GM23338 (cell line): ENCODE data around the gene NFATC1. TPM values are rescaled to one million over a fixed set of nuclear protein-coding genes. Genes with fewer than 3 reads are reported as not detected.

Experiments
- ATAC-seq: fragments of 200-7000 bp; cut with Tn5 transposase; 3 replicates; pipeline ENCODE4 v1.9.1; 2020
- DNase-seq: peaks from one replicate; pipeline ENCODE4 v3.0.0-alpha.2; 2015; ENCODE audit warnings: low spot score
- H2AFZ ChIP-seq: fragments of 200-600 bp; sonication (generic); 2 replicates; pipeline ENCODE4 v1.8.0; 2016; ENCODE audit warnings: antibody characterized with exemption, mild to moderate bottlenecking, moderate library complexity
- H3F3A ChIP-seq: fragments of 200-600 bp; sonication (generic); replicated peaks from 2 replicates; pipeline ENCODE4 v1.8.0; 2017; ENCODE audit warnings: antibody characterized with exemption, mixed run types, low read depth
- H3K27ac ChIP-seq: fragments of 200-600 bp; sonication (generic); 2 replicates; pipeline ENCODE4 v1.6.1; 2016; ENCODE audit warnings: low read depth
- H3K27me3 ChIP-seq: fragments of 200-600 bp; sonication (generic); 2 replicates; pipeline ENCODE4 v1.8.0; 2016; ENCODE audit warnings: mild to moderate bottlenecking, mixed run types, moderate library complexity; ENCODE audit not compliant: insufficient read depth
- H3K36me3 ChIP-seq: fragments of 200-600 bp; sonication (generic); 2 replicates; pipeline ENCODE4 v1.8.0; 2016; ENCODE audit warnings: mild to moderate bottlenecking; ENCODE audit not compliant: insufficient read depth
- H3K4me1 ChIP-seq: fragments of 200-600 bp; sonication (generic); 2 replicates; pipeline ENCODE4 v1.8.0; 2016; ENCODE audit warnings: mild to moderate bottlenecking, moderate library complexity; ENCODE audit not compliant: insufficient read depth
- H3K4me2 ChIP-seq: fragments of 200-600 bp; sonication (generic); 2 replicates; pipeline ENCODE4 v1.7.1; 2017; ENCODE audit warnings: mixed run types
- H3K4me3 ChIP-seq: fragments of 200-600 bp; sonication (generic); 2 replicates; pipeline ENCODE4 v1.6.1; 2016; ENCODE audit warnings: mixed run types
- H3K79me2 ChIP-seq: fragments of 200-600 bp; sonication (generic); replicated peaks from 2 replicates; pipeline ENCODE4 v1.8.0; 2017; ENCODE audit warnings: mild to moderate bottlenecking; ENCODE audit not compliant: insufficient read depth
- H3K9me2 ChIP-seq: fragments of 200-600 bp; sonication (generic); 2 replicates; pipeline ENCODE4 v1.8.0; 2017; ENCODE audit not compliant: insufficient read depth
- H4K20me1 ChIP-seq: fragments of 200-600 bp; sonication (generic); replicated peaks from 2 replicates; pipeline ENCODE4 v1.8.0; 2017; ENCODE audit warnings: mild to moderate bottlenecking; ENCODE audit not compliant: insufficient read depth
- H3K27ac Mint-ChIP-seq: 2 replicates; pipeline ENCODE4 v1.8.0; 2020; ENCODE audit warnings: inconsistent platforms, mild to moderate bottlenecking, moderate library complexity, mixed read lengths
- H3K27me3 Mint-ChIP-seq: 3 replicates; pipeline ENCODE4 v1.8.0; 2022; ENCODE audit warnings: low read depth, mild to moderate bottlenecking, moderate library complexity, mixed read lengths, inconsistent platforms; ENCODE audit not compliant: insufficient read depth, poor library complexity
- H3K36me3 Mint-ChIP-seq: 3 replicates; pipeline ENCODE4 v1.8.0; 2021; ENCODE audit warnings: low read depth, mild to moderate bottlenecking, inconsistent platforms, moderate library complexity, mixed read lengths
- H3K4me1 Mint-ChIP-seq: 3 replicates; pipeline ENCODE4 v1.8.0; 2020; ENCODE audit warnings: mild to moderate bottlenecking, inconsistent platforms, mixed read lengths
- H3K4me3 Mint-ChIP-seq: 3 replicates; pipeline ENCODE4 v1.8.0; 2021; ENCODE audit warnings: moderate library complexity, mild to moderate bottlenecking, inconsistent platforms, mixed read lengths
- H3K9me3 Mint-ChIP-seq: 3 replicates; pipeline ENCODE4 v1.8.0; 2020; ENCODE audit warnings: moderate library complexity, mild to moderate bottlenecking, inconsistent platforms, mixed read lengths
- CREB1 ChIP-seq: fragments of 250-450 bp; sonication (Bioruptor Pico); IDR thresholded peaks from 2 replicates; pipeline ENCODE4 v1.5.0; 2020; ENCODE audit warnings: low read depth, mild to moderate bottlenecking, moderate library complexity
- EZH2 ChIP-seq: fragments of 200-600 bp; sonication (generic); IDR thresholded peaks from one replicate; pipeline ENCODE4 v1.8.0; 2017; ENCODE audit warnings: antibody characterized with exemption, mild to moderate bottlenecking, low read depth; ENCODE audit not compliant: unreplicated experiment
- EZH2phosphoT487 ChIP-seq: fragments of 200-600 bp; sonication (generic); IDR thresholded peaks from one replicate; pipeline ENCODE4 v1.8.1; 2018; ENCODE audit warnings: antibody characterized with exemption; ENCODE audit not compliant: unreplicated experiment
- POLR2AphosphoS5 ChIP-seq: IDR thresholded peaks from 2 replicates; pipeline ENCODE4 v1.6.1; 2016; ENCODE audit warnings: antibody characterized with exemption, low read depth
- STAT1 ChIP-seq: IDR thresholded peaks from one replicate; pipeline ENCODE4 v1.6.1; 2016; ENCODE audit warnings: antibody characterized with exemption; ENCODE audit not compliant: unreplicated experiment
- ZNF114 ChIP-seq: fragments of 250-450 bp; sonication (Bioruptor Pico); IDR thresholded peaks from 2 replicates; pipeline ENCODE4 v1.5.0; 2020; ENCODE audit warnings: mild to moderate bottlenecking, moderate library complexity
- ZNF331 ChIP-seq: fragments of 250-450 bp; sonication (Bioruptor Pico); IDR thresholded peaks from 2 replicates; pipeline ENCODE4 v1.5.0; 2020; ENCODE audit warnings: low read depth, mild to moderate bottlenecking, moderate library complexity
- polyA plus RNA-seq: library from polyadenylated mRNA; unstranded; fragments of >200 nt; fragmentation: Nextera tagmentation; extraction: Ambion mirVana; gene quantifications from 2 replicates; pipeline ENCODE4 v1.2.1, GENCODE V29; 2016
- total RNA-seq: library from RNA; depleted of rRNA; stranded (reverse); fragments of >200 nt; shearing (Covaris generic); gene quantifications from 2 replicates; pipeline ENCODE4 v1.2.3, GENCODE V29; 2014
- TF ChIP-seq, protein P1 (sequence below), 2 experiments: fragments of 200-600 bp in 1 of 2; sonication (generic) in 1 of 2; conservative IDR thresholded peaks; 2 replicates each; pipeline versions ENCODE4 v1.5.1 to v1.6.1; 2016 to 2017; ENCODE audit warnings: antibody characterized with exemption in 2 of 2, low read depth in 2 of 2, mild to moderate bottlenecking in 2 of 2, moderate library complexity in 1 of 2
- TF ChIP-seq, protein P2 (sequence below): IDR thresholded peaks from one replicate; pipeline ENCODE4 v1.6.1; 2018; ENCODE audit warnings: antibody characterized with exemption; ENCODE audit not compliant: unreplicated experiment
- TF ChIP-seq, protein P3 (sequence below): fragments of 250-450 bp; sonication (Bioruptor Pico); IDR thresholded peaks from 2 replicates; pipeline ENCODE4 v1.5.0; 2020; ENCODE audit warnings: mild to moderate bottlenecking, moderate library complexity

Gene NFATC1
- total and polyA plus RNA-seq, 2 experiments from 2014 or later, result 3.9 to 6.4 TPM

DNA sequence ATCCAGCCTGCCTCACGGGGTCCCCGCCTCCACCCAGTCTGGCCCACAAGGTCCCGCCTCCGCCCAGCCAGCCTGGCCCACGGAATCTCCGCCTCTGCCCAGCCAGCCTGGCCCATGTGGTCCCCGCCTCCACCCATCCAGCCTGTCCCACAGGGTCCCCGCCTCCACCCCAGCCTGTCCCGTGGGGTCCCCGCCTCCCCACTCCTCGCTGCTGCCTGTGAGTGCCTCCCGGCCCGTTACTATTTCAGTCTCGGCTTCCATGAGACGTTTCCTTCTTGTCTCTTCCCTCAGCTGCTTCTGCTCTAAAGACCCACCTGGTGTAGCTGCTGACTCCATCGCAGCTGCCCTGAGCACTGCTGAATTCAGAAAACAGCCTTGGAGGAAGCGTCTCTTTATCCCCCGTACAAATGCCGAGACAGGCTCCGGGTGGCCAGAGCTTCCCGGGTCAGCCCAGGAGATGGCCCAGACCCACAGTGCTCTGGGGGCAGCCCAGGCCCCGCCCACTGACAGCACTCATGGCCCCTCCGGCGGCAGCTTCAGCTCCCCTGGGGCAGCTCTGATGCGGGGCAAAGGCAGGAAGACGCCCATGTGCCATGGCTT lies 69.8 kb downstream of the NFATC1 start:
- no peaks in the 10 kb centered on the region for H3K79me2 ChIP-seq
- peak overlapping the region; percentile 37; the same call in 1 of the 2 replicates for H3K27ac Mint-ChIP-seq
- no peak overlapping the region for H2AFZ ChIP-seq
- no peaks in the 10 kb centered on the region; the same call in 1 of the 2 replicates for H3K36me3 ChIP-seq
- H3K4me1 Mint-ChIP-seq, result peaks cover 22% of the 10 kb centered on the region
- H3F3A ChIP-seq, result no peaks in the 10 kb centered on the region
- no peaks in the 10 kb centered on the region; the same call in 2 of the 3 replicates for H3K9me3 Mint-ChIP-seq
- H3K27me3 ChIP-seq, result no peaks in the 10 kb centered on the region
- ATAC-seq (peak; percentile 81), DNase-seq (peak; percentile 36)
- no peaks in the 10 kb centered on the region for H4K20me1 ChIP-seq
- no peaks in the 10 kb centered on the region for H3K9me2 ChIP-seq
- no peak overlapping the region for H3K27ac ChIP-seq
- no peak overlapping the region for H3K4me3 ChIP-seq
- H3K4me3 Mint-ChIP-seq, result peak overlapping the region; percentile 43
- peaks cover 4% of the 10 kb centered on the region; the same call in 1 of the 2 replicates for H3K4me1 ChIP-seq
- peaks cover 7% of the 10 kb centered on the region; the same call in 1 of the 3 replicates for H3K36me3 Mint-ChIP-seq
- TF ChIP-seq EZH2, result no peak
- TF ChIP-seq ZNF331 (CRISPR knock-in tag), result no peak
- TF ChIP-seq POLR2AphosphoS5, result no peak
- TF ChIP-seq EZH2phosphoT487, result no peak
- TF ChIP-seq ZNF114 (CRISPR knock-in tag), result no peak
- TF ChIP-seq STAT1, result no peak
- TF ChIP-seq, protein P1, sequence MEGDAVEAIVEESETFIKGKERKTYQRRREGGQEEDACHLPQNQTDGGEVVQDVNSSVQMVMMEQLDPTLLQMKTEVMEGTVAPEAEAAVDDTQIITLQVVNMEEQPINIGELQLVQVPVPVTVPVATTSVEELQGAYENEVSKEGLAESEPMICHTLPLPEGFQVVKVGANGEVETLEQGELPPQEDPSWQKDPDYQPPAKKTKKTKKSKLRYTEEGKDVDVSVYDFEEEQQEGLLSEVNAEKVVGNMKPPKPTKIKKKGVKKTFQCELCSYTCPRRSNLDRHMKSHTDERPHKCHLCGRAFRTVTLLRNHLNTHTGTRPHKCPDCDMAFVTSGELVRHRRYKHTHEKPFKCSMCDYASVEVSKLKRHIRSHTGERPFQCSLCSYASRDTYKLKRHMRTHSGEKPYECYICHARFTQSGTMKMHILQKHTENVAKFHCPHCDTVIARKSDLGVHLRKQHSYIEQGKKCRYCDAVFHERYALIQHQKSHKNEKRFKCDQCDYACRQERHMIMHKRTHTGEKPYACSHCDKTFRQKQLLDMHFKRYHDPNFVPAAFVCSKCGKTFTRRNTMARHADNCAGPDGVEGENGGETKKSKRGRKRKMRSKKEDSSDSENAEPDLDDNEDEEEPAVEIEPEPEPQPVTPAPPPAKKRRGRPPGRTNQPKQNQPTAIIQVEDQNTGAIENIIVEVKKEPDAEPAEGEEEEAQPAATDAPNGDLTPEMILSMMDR (conservative IDR thresholded peaks at IDR 0.05; ENCODE audit: low read depth in 2 of 2), result no peak
- TF ChIP-seq, protein P2, sequence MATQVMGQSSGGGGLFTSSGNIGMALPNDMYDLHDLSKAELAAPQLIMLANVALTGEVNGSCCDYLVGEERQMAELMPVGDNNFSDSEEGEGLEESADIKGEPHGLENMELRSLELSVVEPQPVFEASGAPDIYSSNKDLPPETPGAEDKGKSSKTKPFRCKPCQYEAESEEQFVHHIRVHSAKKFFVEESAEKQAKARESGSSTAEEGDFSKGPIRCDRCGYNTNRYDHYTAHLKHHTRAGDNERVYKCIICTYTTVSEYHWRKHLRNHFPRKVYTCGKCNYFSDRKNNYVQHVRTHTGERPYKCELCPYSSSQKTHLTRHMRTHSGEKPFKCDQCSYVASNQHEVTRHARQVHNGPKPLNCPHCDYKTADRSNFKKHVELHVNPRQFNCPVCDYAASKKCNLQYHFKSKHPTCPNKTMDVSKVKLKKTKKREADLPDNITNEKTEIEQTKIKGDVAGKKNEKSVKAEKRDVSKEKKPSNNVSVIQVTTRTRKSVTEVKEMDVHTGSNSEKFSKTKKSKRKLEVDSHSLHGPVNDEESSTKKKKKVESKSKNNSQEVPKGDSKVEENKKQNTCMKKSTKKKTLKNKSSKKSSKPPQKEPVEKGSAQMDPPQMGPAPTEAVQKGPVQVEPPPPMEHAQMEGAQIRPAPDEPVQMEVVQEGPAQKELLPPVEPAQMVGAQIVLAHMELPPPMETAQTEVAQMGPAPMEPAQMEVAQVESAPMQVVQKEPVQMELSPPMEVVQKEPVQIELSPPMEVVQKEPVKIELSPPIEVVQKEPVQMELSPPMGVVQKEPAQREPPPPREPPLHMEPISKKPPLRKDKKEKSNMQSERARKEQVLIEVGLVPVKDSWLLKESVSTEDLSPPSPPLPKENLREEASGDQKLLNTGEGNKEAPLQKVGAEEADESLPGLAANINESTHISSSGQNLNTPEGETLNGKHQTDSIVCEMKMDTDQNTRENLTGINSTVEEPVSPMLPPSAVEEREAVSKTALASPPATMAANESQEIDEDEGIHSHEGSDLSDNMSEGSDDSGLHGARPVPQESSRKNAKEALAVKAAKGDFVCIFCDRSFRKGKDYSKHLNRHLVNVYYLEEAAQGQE, result no peak
- TF ChIP-seq CREB1 (CRISPR knock-in tag), result no peak
- TF ChIP-seq, protein P3, sequence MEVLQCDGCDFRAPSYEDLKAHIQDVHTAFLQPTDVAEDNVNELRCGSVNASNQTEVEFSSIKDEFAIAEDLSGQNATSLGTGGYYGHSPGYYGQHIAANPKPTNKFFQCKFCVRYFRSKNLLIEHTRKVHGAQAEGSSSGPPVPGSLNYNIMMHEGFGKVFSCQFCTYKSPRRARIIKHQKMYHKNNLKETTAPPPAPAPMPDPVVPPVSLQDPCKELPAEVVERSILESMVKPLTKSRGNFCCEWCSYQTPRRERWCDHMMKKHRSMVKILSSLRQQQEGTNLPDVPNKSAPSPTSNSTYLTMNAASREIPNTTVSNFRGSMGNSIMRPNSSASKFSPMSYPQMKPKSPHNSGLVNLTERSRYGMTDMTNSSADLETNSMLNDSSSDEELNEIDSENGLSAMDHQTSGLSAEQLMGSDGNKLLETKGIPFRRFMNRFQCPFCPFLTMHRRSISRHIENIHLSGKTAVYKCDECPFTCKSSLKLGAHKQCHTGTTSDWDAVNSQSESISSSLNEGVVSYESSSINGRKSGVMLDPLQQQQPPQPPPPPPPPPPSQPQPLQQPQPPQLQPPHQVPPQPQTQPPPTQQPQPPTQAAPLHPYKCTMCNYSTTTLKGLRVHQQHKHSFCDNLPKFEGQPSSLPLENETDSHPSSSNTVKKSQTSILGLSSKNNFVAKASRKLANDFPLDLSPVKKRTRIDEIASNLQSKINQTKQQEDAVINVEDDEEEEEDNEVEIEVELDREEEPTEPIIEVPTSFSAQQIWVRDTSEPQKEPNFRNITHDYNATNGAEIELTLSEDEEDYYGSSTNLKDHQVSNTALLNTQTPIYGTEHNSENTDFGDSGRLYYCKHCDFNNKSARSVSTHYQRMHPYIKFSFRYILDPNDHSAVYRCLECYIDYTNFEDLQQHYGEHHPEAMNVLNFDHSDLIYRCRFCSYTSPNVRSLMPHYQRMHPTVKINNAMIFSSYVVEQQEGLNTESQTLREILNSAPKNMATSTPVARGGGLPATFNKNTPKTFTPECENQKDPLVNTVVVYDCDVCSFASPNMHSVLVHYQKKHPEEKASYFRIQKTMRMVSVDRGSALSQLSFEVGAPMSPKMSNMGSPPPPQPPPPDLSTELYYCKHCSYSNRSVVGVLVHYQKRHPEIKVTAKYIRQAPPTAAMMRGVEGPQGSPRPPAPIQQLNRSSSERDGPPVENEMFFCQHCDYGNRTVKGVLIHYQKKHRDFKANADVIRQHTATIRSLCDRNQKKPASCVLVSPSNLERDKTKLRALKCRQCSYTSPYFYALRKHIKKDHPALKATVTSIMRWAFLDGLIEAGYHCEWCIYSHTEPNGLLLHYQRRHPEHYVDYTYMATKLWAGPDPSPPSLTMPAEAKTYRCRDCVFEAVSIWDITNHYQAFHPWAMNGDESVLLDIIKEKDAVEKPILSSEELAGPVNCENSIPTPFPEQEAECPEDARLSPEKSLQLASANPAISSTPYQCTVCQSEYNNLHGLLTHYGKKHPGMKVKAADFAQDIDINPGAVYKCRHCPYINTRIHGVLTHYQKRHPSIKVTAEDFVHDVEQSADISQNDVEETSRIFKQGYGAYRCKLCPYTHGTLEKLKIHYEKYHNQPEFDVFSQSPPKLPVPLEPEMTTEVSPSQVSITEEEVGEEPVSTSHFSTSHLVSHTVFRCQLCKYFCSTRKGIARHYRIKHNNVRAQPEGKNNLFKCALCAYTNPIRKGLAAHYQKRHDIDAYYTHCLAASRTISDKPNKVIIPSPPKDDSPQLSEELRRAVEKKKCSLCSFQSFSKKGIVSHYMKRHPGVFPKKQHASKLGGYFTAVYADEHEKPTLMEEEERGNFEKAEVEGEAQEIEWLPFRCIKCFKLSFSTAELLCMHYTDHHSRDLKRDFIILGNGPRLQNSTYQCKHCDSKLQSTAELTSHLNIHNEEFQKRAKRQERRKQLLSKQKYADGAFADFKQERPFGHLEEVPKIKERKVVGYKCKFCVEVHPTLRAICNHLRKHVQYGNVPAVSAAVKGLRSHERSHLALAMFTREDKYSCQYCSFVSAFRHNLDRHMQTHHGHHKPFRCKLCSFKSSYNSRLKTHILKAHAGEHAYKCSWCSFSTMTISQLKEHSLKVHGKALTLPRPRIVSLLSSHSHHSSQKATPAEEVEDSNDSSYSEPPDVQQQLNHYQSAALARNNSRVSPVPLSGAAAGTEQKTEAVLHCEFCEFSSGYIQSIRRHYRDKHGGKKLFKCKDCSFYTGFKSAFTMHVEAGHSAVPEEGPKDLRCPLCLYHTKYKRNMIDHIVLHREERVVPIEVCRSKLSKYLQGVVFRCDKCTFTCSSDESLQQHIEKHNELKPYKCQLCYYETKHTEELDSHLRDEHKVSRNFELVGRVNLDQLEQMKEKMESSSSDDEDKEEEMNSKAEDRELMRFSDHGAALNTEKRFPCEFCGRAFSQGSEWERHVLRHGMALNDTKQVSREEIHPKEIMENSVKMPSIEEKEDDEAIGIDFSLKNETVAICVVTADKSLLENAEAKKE (CRISPR knock-in tag), result no peak
- H3K4me2 ChIP-seq, result no peak overlapping the region
- H3K27me3 Mint-ChIP-seq, result no peaks in the 10 kb centered on the region
